HG03060 (cell line): ENCODE data around the gene RAB7A.
A peak's percentile ranks its signal among the peaks of the same experiment; 100 is the strongest.

Source experiments
- ATAC-seq: cut with Tn5 transposase; IDR thresholded peaks from one replicate; pipeline ENCODE4 v1.9.1; 2021; ENCODE audit warnings: low read depth, moderate number of reproducible peaks; ENCODE audit not compliant: unreplicated experiment

Gene RAB7A

GRCh38 chr3:128726023-128727016 lies at the start of gene RAB7A:
Gene RAB7A (plus strand): TSS chr3:128726183. CDS start chr3:128795368, 69,185 bp downstream.
- ATAC-seq, result peak; percentile 89

DNA sequence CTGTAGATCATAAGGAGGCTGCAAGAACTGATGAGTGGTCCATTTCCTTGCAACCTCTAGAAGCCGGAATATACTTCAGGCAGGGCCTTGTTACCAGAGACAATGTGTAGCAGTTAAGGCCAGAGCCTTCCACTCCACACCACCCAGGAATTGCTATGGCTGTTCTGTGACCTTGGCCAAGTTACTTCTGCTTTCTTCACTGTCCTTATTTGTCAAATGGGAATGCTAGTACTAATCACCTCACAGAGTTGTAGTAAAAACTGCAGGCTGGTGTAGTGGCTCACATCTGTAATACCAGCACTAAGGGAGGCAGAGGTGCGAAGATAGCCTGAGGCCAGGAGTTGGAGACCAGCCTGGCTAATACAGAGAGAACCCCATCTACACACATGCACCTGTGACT lies 46.6 kb upstream of the RAB7A start:
- no peak for ATAC-seq

DNA sequence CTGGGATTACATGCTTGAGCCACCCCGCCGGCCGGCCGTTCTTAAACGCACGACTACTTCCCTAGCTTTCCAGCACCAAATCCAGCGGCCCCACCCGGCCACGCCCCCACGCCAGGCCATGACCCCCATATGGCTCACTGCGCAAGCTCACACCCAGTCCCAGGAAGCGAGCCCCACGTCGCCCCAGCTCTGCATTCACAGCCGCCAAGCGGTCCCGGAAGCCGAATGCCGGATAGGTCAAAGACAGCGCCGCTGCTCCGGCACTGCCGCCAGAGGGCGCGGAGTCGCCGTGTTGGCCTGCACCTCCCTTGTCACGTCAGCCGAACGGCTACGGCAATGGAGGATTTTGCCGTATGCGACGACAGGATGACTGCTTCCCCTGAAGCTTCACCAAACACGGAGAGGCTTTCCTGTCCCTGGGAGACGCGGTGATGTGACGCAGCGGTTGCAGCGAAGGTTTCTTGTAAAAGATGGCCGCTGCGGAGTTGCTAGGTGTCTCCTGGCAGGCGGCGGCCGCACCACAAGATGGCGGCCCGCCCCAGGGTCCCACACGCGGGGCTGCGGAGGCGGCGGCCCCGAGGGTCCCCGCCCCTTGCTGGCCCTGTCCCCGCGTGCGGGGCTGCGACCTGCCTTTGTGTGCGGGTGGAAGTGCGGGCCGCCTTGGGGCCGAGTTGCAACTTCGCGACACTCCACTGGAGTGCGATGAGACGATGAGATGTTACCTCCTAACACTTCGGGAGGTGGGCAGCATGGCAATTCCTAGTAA lies 45.2 kb upstream of the RAB7A start:
- ATAC-seq, result peak; percentile 88

DNA sequence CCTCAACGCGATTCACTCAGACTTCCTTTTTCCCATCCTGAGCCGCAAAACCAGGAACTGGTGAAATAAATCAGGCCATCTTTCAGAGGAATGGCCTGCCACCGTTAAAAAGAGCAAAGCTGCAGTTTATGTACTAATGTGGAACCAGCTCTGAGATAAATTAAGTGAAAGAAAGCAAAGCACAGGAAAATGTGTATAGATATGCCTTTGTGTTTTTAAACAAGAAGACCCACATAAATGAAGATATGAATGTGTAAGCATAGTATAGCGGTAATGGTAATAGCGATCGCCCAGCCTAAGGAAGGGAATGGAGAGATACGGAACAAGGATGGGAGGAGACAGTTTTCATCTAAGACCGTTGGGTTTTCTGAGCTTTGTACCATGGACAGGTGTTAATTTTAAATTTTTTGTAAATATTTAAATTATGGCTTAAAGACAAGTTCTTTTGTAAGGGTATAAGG lies 44.6 kb upstream of the RAB7A start:
- ATAC-seq, result no peak

- ATAC-seq, result no peak
These were observed 42.0 kb upstream of the RAB7A start for GRCh38 chr3:128683957-128684356.

DNA sequence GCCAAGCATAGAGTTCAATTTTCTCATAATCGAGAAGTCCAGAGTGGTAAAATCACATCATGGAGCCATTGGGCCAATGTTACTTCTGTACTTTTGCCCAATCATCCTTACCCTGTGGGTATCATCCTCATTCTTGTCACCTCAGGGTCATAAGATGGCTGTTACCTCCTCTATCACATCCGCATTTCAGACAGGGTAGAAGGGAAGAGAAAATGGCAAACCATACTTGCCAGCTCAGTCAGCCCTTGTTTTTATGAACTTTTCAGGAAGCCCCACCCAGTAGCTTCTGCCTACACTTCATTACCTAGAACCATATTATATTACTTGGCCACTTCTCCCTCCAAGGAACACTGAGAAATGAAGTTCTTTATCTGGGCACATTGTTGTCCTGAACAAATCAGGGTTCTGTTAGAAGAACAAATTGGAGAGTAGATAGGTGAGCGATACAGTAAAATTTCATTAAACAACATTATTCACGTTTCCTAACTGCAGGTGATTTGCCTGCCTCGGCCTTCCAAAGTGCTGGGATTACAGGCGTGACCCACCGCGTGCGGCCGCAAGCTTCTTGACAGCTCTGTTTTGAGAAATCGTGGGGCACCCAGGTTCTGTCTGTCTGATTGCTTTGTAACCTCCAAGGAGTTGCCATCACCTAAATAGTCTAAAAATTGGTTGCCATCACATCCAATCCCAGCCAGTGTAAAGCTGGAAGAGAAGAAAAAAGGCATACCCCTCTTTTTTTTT lies 40.8 kb upstream of the RAB7A start:
- no peak for ATAC-seq

- ATAC-seq, result no peak
These were observed 39.5 kb upstream of the RAB7A start for GRCh38 chr3:128686465-128686864.

DNA sequence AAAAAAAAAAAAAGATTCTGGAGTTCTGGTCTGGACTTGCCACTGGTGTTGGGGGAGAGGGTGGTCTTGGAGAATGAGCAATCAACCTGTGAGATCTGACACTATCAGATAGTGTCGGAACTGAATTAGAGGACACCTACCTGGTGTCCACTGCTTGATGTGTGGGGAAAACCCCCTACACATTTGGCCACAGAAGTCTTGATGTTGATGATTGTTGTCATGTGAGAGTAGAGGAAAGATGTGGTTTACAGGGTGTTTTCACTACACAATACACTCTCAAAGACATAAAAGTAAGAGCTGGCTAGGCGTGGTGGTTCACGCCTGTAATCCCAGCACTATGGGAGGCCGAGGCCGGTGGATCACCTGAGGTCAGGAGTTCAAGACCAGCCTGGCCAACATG lies 36.9 kb upstream of the RAB7A start:
- ATAC-seq, result no peak

GRCh38 chr3:128693696-128694095 lies 32.3 kb upstream of the RAB7A start:
- no peak for ATAC-seq

DNA sequence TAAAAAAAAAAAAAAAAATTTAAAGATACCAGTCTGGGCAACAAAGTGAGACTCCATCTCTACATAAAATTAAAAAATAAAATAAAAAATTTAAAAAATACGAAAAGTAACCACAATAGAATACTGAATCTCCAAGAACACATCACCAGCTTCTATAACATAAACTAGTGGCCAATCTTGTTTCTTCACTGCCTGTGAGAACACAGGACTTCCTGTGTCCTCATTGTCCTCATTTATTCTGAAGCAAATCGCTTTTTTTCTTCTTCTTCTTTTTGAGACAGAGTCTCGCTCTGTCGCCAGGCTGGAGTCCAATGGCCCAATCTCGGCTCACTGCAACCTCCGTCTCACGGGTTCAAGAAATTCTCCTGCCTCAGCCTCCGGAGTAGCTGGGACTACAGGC lies 28.6 kb upstream of the RAB7A start:
- ATAC-seq, result no peak

- ATAC-seq, result no peak
These were observed 27.6 kb upstream of the RAB7A start for GRCh38 chr3:128698211-128699047.

GRCh38 chr3:128701342-128702212 lies 24.4 kb upstream of the RAB7A start:
- no peak for ATAC-seq

GRCh38 chr3:128702391-128702790 lies 23.6 kb upstream of the RAB7A start:
- ATAC-seq, result no peak

DNA sequence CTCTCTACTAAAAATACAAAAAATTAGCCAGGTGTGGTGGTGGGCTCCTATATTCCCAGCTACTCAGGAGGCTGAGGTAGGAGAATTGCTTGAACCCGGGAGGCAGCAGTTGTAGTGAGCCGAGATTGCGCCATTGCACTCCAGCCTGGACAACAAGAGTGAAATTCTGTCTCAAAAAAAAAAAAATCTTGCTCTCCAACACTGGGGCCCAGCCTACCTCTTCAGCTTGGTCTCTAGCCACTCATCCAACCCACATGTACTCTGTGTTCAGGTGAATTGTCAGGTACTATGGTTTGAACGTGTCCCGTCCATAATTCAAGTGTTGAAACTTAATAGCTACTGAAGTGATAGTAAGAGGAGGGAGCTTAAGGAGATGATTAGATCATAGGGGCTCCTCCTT lies 22.4 kb upstream of the RAB7A start:
- no peak for ATAC-seq

DNA sequence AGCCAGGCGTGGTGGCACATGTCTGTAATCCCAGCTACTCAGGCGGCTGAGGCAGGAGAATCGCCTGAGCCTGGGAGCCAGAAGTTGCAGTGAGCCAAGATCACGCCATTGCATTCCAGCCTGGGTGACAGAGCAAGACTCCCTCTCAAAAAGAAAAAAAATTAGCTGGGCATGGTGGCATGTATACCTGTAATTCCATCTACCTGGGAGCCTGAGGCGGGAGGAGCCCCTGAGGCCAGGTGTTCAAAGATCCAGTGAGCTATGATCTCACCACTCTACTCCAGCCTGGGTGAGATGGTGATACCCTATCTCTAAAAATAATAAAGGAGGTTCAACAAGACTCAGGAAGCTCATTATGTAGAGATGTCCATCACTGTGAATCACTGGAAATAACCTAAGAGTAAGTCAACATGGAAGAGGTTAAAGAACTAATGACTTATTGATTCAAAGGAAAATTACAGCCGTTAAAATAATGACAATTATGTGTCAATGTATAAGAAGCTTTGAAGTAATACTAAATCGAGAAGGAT lies 19.8 kb upstream of the RAB7A start:
- no peak for ATAC-seq

DNA sequence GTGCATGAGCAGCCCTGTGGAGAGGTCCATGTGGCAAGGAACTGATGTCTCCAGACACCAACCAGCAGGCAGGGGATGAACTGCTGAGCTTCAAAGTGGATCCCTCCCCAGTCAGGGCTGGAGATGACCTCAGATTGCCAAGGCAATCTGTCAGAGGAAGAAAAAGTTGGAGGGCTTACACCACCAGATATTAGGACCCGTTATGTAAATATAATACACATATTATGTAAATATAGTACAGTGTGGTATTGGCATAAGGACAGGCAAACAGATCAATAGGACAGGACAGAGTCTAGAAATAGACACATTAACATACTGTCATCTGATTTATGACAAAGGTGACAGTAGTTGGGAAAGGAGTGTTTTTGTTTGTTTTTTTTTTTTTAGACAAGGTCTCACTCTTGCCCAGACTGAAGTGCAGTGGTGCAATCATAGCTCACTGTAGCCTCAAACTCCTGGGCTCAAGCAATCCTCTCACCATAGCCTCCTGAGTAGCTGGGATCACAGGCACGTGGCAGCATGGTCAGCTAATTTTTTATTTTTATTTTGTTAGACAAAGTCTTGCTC lies 18.0 kb upstream of the RAB7A start:
- ATAC-seq, result no peak

GRCh38 chr3:128709038-128709437 lies 16.9 kb upstream of the RAB7A start:
- ATAC-seq, result no peak

DNA sequence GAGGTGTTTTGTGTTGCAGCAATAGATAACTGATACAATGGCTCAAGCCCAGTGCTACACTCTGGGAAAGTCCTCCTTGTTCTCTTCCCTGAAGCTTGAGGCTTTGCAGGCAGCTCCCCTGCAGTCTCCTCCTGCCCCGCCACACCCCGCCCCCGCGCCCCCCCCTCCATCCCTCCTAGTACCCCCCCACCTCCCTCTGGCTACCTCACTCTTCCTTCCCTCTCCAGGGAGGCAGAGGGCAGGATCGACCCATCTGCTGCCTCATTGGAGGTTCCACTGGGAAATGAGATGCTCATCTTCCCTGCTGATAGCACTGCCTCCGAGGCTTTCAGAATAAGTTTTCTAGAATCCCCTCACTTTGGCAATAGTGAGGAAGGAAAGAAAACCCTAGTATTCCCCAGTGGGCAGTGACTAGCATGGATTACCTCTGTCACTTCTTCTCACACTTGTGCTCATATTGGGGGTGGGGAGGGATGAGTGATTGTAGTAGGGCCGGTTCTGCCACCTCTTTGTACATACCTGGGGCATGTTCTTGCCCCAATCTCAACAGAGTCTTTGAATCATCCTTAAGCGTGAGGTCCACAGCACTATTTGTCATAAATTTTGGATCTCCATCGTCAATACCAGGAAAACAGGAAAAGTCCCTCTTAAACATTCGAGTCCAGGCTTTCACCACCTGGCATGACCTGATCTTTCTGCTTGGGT lies 16.3 kb upstream of the RAB7A start:
- ATAC-seq, result no peak
